Central memory CD8-positive, alpha-beta T cell (primary cell): ENCODE measurements around the gene DZIP1.
A peak's percentile ranks its signal among the peaks of the same experiment; 100 is the strongest.

Experiments
- ATAC-seq: fragments of 150-1000 bp; cut with Tn5 transposase; replicated peaks from 2 replicates; pipeline ENCODE4 v1.10.0; 2022; ENCODE audit warnings: mild to moderate bottlenecking, moderate FRiP score, moderate number of reproducible peaks; ENCODE audit not compliant: poor library complexity, severe bottlenecking; ENCODE audit errors: extremely low read depth
- DNase-seq, 2 donors: peaks; one replicate each; pipeline ENCODE4 v3.0.0; 2021; ENCODE audit warnings: low spot score in 2 of 2
- H3K27ac Mint-ChIP-seq: one replicate; pipeline ENCODE4 v1.8.0; 2022; ENCODE audit warnings: low read depth, mild to moderate bottlenecking, moderate library complexity, mixed read lengths
- H3K27me3 Mint-ChIP-seq: one replicate; pipeline ENCODE4 v1.8.0; 2022; ENCODE audit warnings: mixed read lengths
- H3K36me3 Mint-ChIP-seq: one replicate; pipeline ENCODE4 v1.8.0; 2022; ENCODE audit warnings: mild to moderate bottlenecking, moderate library complexity, mixed read lengths; ENCODE audit not compliant: insufficient read depth
- H3K4me1 Mint-ChIP-seq: one replicate; pipeline ENCODE4 v1.8.0; 2022; ENCODE audit warnings: mixed read lengths
- H3K4me3 Mint-ChIP-seq: one replicate; pipeline ENCODE4 v1.8.0; 2022; ENCODE audit warnings: mild to moderate bottlenecking, moderate library complexity, mixed read lengths
- H3K9me3 Mint-ChIP-seq: one replicate; pipeline ENCODE4 v1.8.0; 2022; ENCODE audit warnings: mixed read lengths

DZIP1 gene

GRCh38 chr13:95660981-95661581 is 16.6 kb upstream of the DZIP1 start:
- no peak for DNase-seq
- H3K27ac Mint-ChIP-seq: no peak overlapping the region
- no peak for ATAC-seq

GRCh38 chr13:95659500-95659899 is 15.0 kb upstream of the DZIP1 start:
- Mint-ChIP-seq H3K27ac (no peak overlapping the region), H3K9me3 (peaks cover 10% of the 10 kb centered on the region), H3K4me1 (no peaks in the 10 kb centered on the region), H3K36me3 (no peaks in the 10 kb centered on the region), H3K27me3 (peaks cover 23% of the 10 kb centered on the region), H3K4me3 (no peak overlapping the region)
- DNase-seq: no peak
- no peak for ATAC-seq

More at GRCh38 chr13:95660981-95661581, 16.6 kb upstream of the DZIP1 start:
- Mint-ChIP-seq H3K4me3 (no peak overlapping the region), H3K27me3 (peaks cover 23% of the 10 kb centered on the region), H3K9me3 (peaks cover 18% of the 10 kb centered on the region), H3K36me3 (no peaks in the 10 kb centered on the region), H3K4me1 (no peaks in the 10 kb centered on the region)

- Mint-ChIP-seq H3K4me1 (no peaks in the 10 kb centered on the region), H3K9me3 (peaks cover 5% of the 10 kb centered on the region), H3K36me3 (no peaks in the 10 kb centered on the region), H3K27me3 (no peaks in the 10 kb centered on the region), H3K4me3 (no peak overlapping the region), H3K27ac (no peak overlapping the region)
- no peak for ATAC-seq
- no peak for DNase-seq
These were observed 12.0 kb upstream of the DZIP1 start for GRCh38 chr13:95656386-95657015.

- no peaks in the 10 kb centered on the region for H3K36me3 Mint-ChIP-seq
- H3K27me3 Mint-ChIP-seq: no peaks in the 10 kb centered on the region
- DNase-seq: no peak
- H3K4me3 Mint-ChIP-seq: no peak overlapping the region
- no peaks in the 10 kb centered on the region for H3K4me1 Mint-ChIP-seq
- H3K9me3 Mint-ChIP-seq: no peaks in the 10 kb centered on the region
- no peak for ATAC-seq
- no peak overlapping the region for H3K27ac Mint-ChIP-seq
These were observed 8.3 kb upstream of the DZIP1 start for GRCh38 chr13:95652821-95653220.

GRCh38 chr13:95652244-95652764 is 7.8 kb upstream of the DZIP1 start:
- H3K4me1 Mint-ChIP-seq: no peaks in the 10 kb centered on the region
- no peaks in the 10 kb centered on the region for H3K27me3 Mint-ChIP-seq
- H3K4me3 Mint-ChIP-seq: no peak overlapping the region
- no peaks in the 10 kb centered on the region for H3K36me3 Mint-ChIP-seq
- ATAC-seq (no peak), DNase-seq (no peak)
- H3K9me3 Mint-ChIP-seq: no peaks in the 10 kb centered on the region
- no peak overlapping the region for H3K27ac Mint-ChIP-seq

- no peak for ATAC-seq
These were observed 6.2 kb upstream of the DZIP1 start for GRCh38 chr13:95650696-95651095.

GRCh38 chr13:95647321-95647720 is 2.8 kb upstream of the DZIP1 start:
- peaks cover 25% of the 10 kb centered on the region for H3K27me3 Mint-ChIP-seq
- DNase-seq (no peak), ATAC-seq (no peak)
- no peaks in the 10 kb centered on the region for H3K4me1 Mint-ChIP-seq
- no peaks in the 10 kb centered on the region for H3K9me3 Mint-ChIP-seq
- H3K4me3 Mint-ChIP-seq: no peak overlapping the region
- H3K36me3 Mint-ChIP-seq: no peaks in the 10 kb centered on the region
- no peak overlapping the region for H3K27ac Mint-ChIP-seq

More at GRCh38 chr13:95650696-95651095, 6.2 kb upstream of the DZIP1 start:
- Mint-ChIP-seq H3K4me3 (no peak overlapping the region), H3K9me3 (no peaks in the 10 kb centered on the region), H3K27ac (no peak overlapping the region), H3K36me3 (no peaks in the 10 kb centered on the region), H3K27me3 (peaks cover 3% of the 10 kb centered on the region), H3K4me1 (no peaks in the 10 kb centered on the region)
- DNase-seq: no peak

- no peak overlapping the region for H3K27ac Mint-ChIP-seq
- no peaks in the 10 kb centered on the region for H3K36me3 Mint-ChIP-seq
- no peak overlapping the region for H3K4me3 Mint-ChIP-seq
- H3K4me1 Mint-ChIP-seq: no peaks in the 10 kb centered on the region
- DNase-seq: no peak
- H3K9me3 Mint-ChIP-seq: no peaks in the 10 kb centered on the region
- ATAC-seq: no peak
- peaks cover 44% of the 10 kb centered on the region for H3K27me3 Mint-ChIP-seq
These were observed 439 bp downstream of the DZIP1 start for GRCh38 chr13:95643936-95644598.

- Mint-ChIP-seq H3K9me3 (no peaks in the 10 kb centered on the region), H3K4me3 (peak overlapping the region; percentile 59), H3K27ac (no peak overlapping the region), H3K36me3 (no peaks in the 10 kb centered on the region), H3K4me1 (no peaks in the 10 kb centered on the region), H3K27me3 (peaks cover 44% of the 10 kb centered on the region)
- DNase-seq (no peak), ATAC-seq (no peak)
These were observed 953 bp downstream of the DZIP1 start for GRCh38 chr13:95643571-95643935.

- no peak overlapping the region for H3K27ac Mint-ChIP-seq
- no peak for ATAC-seq
- no peak overlapping the region for H3K4me3 Mint-ChIP-seq
- no peaks in the 10 kb centered on the region for H3K4me1 Mint-ChIP-seq
- no peaks in the 10 kb centered on the region for H3K9me3 Mint-ChIP-seq
- no peaks in the 10 kb centered on the region for H3K36me3 Mint-ChIP-seq
- DNase-seq: no peak
- peaks cover 44% of the 10 kb centered on the region for H3K27me3 Mint-ChIP-seq
These were observed 1.5 kb downstream of the DZIP1 start for GRCh38 chr13:95642999-95643398.

- no peak for DNase-seq
- H3K4me1 Mint-ChIP-seq: no peaks in the 10 kb centered on the region
- ATAC-seq: no peak
- no peaks in the 10 kb centered on the region for H3K9me3 Mint-ChIP-seq
- no peaks in the 10 kb centered on the region for H3K36me3 Mint-ChIP-seq
- H3K27ac Mint-ChIP-seq: no peak overlapping the region
- no peak overlapping the region for H3K4me3 Mint-ChIP-seq
- peaks cover 44% of the 10 kb centered on the region for H3K27me3 Mint-ChIP-seq
These were observed 2.4 kb downstream of the DZIP1 start for GRCh38 chr13:95642028-95642621.

- no peaks in the 10 kb centered on the region for H3K4me1 Mint-ChIP-seq
- no peak overlapping the region for H3K27ac Mint-ChIP-seq
- no peak for ATAC-seq
- no peaks in the 10 kb centered on the region for H3K36me3 Mint-ChIP-seq
- H3K27me3 Mint-ChIP-seq: peaks cover 44% of the 10 kb centered on the region
- H3K4me3 Mint-ChIP-seq: no peak overlapping the region
- no peak for DNase-seq
- H3K9me3 Mint-ChIP-seq: no peaks in the 10 kb centered on the region
These were observed 3.0 kb downstream of the DZIP1 start for GRCh38 chr13:95641291-95642027.
